HepG2 (cell line): ENCODE results near the gene RAD51AP1. TPM values are rescaled to one million over a fixed set of nuclear protein-coding genes. Genes with fewer than 3 reads are reported as not detected.

Experiments used
- ARID2 ChIP-seq: sonication (generic); formaldehyde crosslinking; IDR thresholded peaks from 2 replicates; pipeline ENCODE4 v1.8.1; 2022; ENCODE audit warnings: mild to moderate bottlenecking, missing genetic modification reagents, borderline replicate concordance
- ARNTL ChIP-seq: sonication (generic); formaldehyde crosslinking; IDR thresholded peaks from 2 replicates; pipeline ENCODE4 v1.4.0; 2020; ENCODE audit warnings: mild to moderate bottlenecking, missing genetic modification reagents
- DNMT1 ChIP-seq: sonication (generic); formaldehyde crosslinking; IDR thresholded peaks from 2 replicates; pipeline ENCODE4 v1.5.1; 2020; ENCODE audit warnings: mild to moderate bottlenecking, missing genetic modification reagents
- ETV6 ChIP-seq: sonication (generic); formaldehyde crosslinking; conservative IDR thresholded peaks from 2 replicates; pipeline ENCODE4 v1.4.0; 2020; ENCODE audit warnings: missing genetic modification reagents
- HNF4A ChIP-seq: sonication (generic); formaldehyde crosslinking; IDR thresholded peaks from 2 replicates; pipeline ENCODE4 v1.4.0; 2020; ENCODE audit warnings: missing genetic modification reagents
- KLF12 ChIP-seq: sonication (generic); formaldehyde crosslinking; IDR thresholded peaks from 2 replicates; pipeline ENCODE4 v1.4.0; 2020; ENCODE audit warnings: missing genetic modification reagents, borderline replicate concordance
- NONO ChIP-seq, 2 experiments: fragments of 450-650 bp in 1 of 2; sonication (generic) in 1 of 2; formaldehyde crosslinking in 1 of 2; IDR thresholded peaks in 1 of 2; conservative IDR thresholded peaks in 1 of 2; 2 replicates each; pipeline versions ENCODE4 v1.6.1 to v1.8.0; 2017 to 2022; ENCODE audit warnings: mild to moderate bottlenecking in 1 of 2, missing genetic modification reagents in 1 of 2, moderate library complexity in 1 of 2
- RBFOX2 ChIP-seq: fragments of 200-400 bp; formaldehyde crosslinking; IDR thresholded peaks from 2 replicates; pipeline ENCODE4 v1.6.1; 2017; ENCODE audit warnings: low read depth, mild to moderate bottlenecking, low read length
- SAP130 ChIP-seq: IDR thresholded peaks from 2 replicates; pipeline ENCODE4 v1.6.1; 2016; ENCODE audit warnings: low read depth
- SMAD1 ChIP-seq: sonication (generic); formaldehyde crosslinking; IDR thresholded peaks from 2 replicates; pipeline ENCODE4 v1.4.0; 2020; ENCODE audit warnings: missing genetic modification reagents, low read depth, mild to moderate bottlenecking, borderline replicate concordance
- SNRNP70 ChIP-seq: fragments of 200-400 bp; formaldehyde crosslinking; IDR thresholded peaks from 2 replicates; pipeline ENCODE4 v1.6.1; 2017; ENCODE audit warnings: mild to moderate bottlenecking, low read depth, low read length, moderate library complexity
- TAF1 ChIP-seq: sonication (generic); formaldehyde crosslinking; IDR thresholded peaks from 2 replicates; pipeline ENCODE4 v1.4.0; 2020; ENCODE audit warnings: missing genetic modification reagents
- TRIM24 ChIP-seq: sonication (generic); formaldehyde crosslinking; IDR thresholded peaks from 2 replicates; pipeline ENCODE4 v1.8.0; 2022; ENCODE audit warnings: mild to moderate bottlenecking, missing genetic modification reagents
- ZEB1 ChIP-seq: IDR thresholded peaks from 2 replicates; pipeline ENCODE4 v1.6.1; 2012; ENCODE audit warnings: mild to moderate bottlenecking, low read depth, inconsistent platforms; ENCODE audit not compliant: insufficient replicate concordance
- ZFP36 ChIP-seq: fragments of 150-350 bp; IDR thresholded peaks from 2 replicates; pipeline ENCODE4 v1.6.1; 2018; ENCODE audit warnings: borderline replicate concordance, low read length, low read depth; ENCODE audit not compliant: partially characterized antibody
- ZFP37 ChIP-seq: sonication (generic); formaldehyde crosslinking; IDR thresholded peaks from 2 replicates; pipeline ENCODE4 v1.4.0; 2020; ENCODE audit warnings: missing genetic modification reagents, borderline replicate concordance
- ZNF232 ChIP-seq: sonication (generic); formaldehyde crosslinking; IDR thresholded peaks from 2 replicates; pipeline ENCODE4 v1.4.0; 2020; ENCODE audit warnings: missing genetic modification reagents, borderline replicate concordance
- ZNF260 ChIP-seq: sonication (generic); formaldehyde crosslinking; IDR thresholded peaks from 2 replicates; pipeline ENCODE4 v1.4.0; 2020; ENCODE audit warnings: missing genetic modification reagents, low read depth, mild to moderate bottlenecking, borderline replicate concordance
- ZNF570 ChIP-seq: sonication (generic); formaldehyde crosslinking; IDR thresholded peaks from 2 replicates; pipeline ENCODE4 v1.4.0; 2020; ENCODE audit warnings: mild to moderate bottlenecking, missing genetic modification reagents, borderline replicate concordance
- ZNF605 ChIP-seq: sonication (generic); formaldehyde crosslinking; IDR thresholded peaks from 2 replicates; pipeline ENCODE4 v1.8.0; 2022; ENCODE audit warnings: mild to moderate bottlenecking, missing genetic modification reagents
- ZNF747 ChIP-seq: sonication (generic); formaldehyde crosslinking; IDR thresholded peaks from 2 replicates; pipeline ENCODE4 v1.8.1; 2023; ENCODE audit warnings: missing genetic modification reagents, mild to moderate bottlenecking, borderline replicate concordance
- ZNF792 ChIP-seq: IDR thresholded peaks from 2 replicates; pipeline ENCODE4 v1.6.1; 2016
- ZSCAN22 ChIP-seq: sonication (generic); formaldehyde crosslinking; IDR thresholded peaks from 2 replicates; pipeline ENCODE4 v1.4.0; 2020; ENCODE audit warnings: mild to moderate bottlenecking, missing genetic modification reagents
- ZZZ3 ChIP-seq: sonication (generic); formaldehyde crosslinking; IDR thresholded peaks from 2 replicates; pipeline ENCODE4 v1.4.0; 2020; ENCODE audit warnings: missing genetic modification reagents, mild to moderate bottlenecking, borderline replicate concordance
- polyA plus RNA-seq, 8 experiments: library from polyadenylated mRNA; depleted of rRNA in 3 of 8; stranded (reverse) in 7 of 8; unstranded in 1 of 8; fragments of >200 nt; fragmentation: Illumina TruSeq in 4 of 8; extraction: Trizol in 4 of 8; gene quantifications; 2 replicates each; pipeline versions ENCODE4 v1.2.1 to v1.2.3, GENCODE V29; 2011 to 2016; ENCODE audit warnings: low read depth in 4 of 8, missing spikeins in 1 of 8, mixed read lengths in 1 of 8; ENCODE audit not compliant: insufficient read depth in 1 of 8
- total RNA-seq, 5 experiments: library from RNA; depleted of rRNA; stranded (reverse); fragments of >200 nt; fragmentation: Illumina TruSeq; extraction: Trizol; gene quantifications; 2 replicates each; pipeline ENCODE4 v1.2.3, GENCODE V29; 2016; ENCODE audit warnings: low read depth in 1 of 5
- TF ChIP-seq, protein P1 (sequence below): IDR thresholded peaks from 2 replicates; pipeline ENCODE4 v1.6.1; 2016; ENCODE audit warnings: low read depth
- TF ChIP-seq, protein P2 (sequence below): sonication (generic); formaldehyde crosslinking; IDR thresholded peaks from 2 replicates; pipeline ENCODE4 v1.8.0; 2022; ENCODE audit warnings: mild to moderate bottlenecking, missing genetic modification reagents, borderline replicate concordance
- TF ChIP-seq, protein P3 (sequence below): sonication (generic); formaldehyde crosslinking; IDR thresholded peaks from 2 replicates; pipeline ENCODE4 v1.4.0; 2020; ENCODE audit warnings: missing genetic modification reagents

Gene RAD51AP1
- total and polyA plus RNA-seq, 2 of the 13 experiments (the other 11 are each of a cell fraction or from before 2014, with no cell fraction given), result 16.6 to 49.3 TPM

DNA sequence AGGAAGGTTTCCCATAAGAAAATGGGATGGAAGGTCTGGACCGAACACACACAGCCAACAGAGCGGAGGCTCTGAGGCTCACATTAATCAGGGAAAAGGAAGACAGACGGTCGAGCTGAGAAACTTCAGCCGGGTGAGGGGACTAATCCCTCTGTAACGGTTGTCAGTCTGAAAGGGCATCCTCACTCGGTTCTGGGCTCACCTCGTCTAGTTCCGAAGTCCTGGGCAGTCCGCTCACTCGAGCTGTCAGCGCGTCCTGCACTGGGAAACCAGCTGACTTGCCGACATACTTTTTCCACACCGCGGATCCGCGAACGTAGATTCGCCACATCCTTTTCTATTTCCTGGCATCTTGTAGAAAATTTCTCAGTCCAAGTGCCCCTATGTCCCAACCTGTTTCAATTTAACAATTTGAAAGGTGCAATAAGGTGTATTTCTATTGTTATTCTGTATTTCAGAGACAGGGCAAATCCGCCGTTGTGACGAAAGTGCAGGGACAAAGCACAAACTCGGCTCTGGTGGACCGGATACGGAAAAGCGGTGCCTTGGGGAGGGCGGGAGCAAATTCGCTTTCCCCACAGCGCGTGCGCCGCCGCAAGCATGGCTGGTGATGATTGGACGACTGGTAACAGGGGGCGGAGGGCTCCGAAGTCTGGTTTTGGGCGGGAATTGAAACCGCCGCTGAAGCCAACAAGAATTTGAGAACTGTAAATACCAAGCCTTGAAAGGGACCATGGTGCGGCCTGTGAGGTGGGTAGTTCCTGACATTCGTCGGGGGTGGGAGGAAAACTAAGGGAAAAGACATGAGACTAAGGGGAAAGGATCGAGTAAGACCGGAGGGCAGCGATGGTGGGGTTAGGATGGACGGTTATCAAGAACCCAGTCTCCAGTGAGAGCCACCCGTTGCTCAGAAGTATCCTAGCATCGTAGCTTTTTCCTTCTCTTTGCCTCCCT lies at the start of gene RAD51AP1 (continued):
- TF ChIP-seq ZFP37 (CRISPR knock-in tag) (no peak), TRIM24 (no peak), ZNF232 (peak; percentile 42; the same call in 1 of the 2 replicates), ZNF260 (no peak), ZSCAN22 (no peak), KLF12 (CRISPR knock-in tag) (peak; percentile 57; the same call in 1 of the 2 replicates), TAF1 (CRISPR knock-in tag) (peak; percentile 75), ZZZ3 (CRISPR knock-in tag) (peak; percentile 82; the same call in 1 of the 2 replicates), SNRNP70 (no peak), NONO (IDR thresholded peaks at IDR 0.05) (no peak), NONO (CRISPR knock-in tag; conservative IDR thresholded peaks at IDR 0.05) (peak; percentile 85), ZFP36 (no peak), RBFOX2 (no peak), ZNF792 (CRISPR knock-in tag) (no peak), SMAD1 (CRISPR knock-in tag) (peak; percentile 28; the same call in 1 of the 2 replicates), ARNTL (CRISPR knock-in tag) (no peak), ZNF747 (CRISPR knock-in tag) (no peak; the same call in 1 of the 2 replicates), ARID2 (CRISPR knock-in tag) (no peak), ZNF570 (CRISPR knock-in tag) (no peak), DNMT1 (CRISPR knock-in tag) (no peak), HNF4A (CRISPR knock-in tag) (peak; percentile 29; the same call in 1 of the 2 replicates), ZEB1 (no peak), SAP130 (CRISPR knock-in tag) (peak; percentile 97), ETV6 (CRISPR knock-in tag) (no peak), ZNF605 (no peak)
- TF ChIP-seq, protein P1, sequence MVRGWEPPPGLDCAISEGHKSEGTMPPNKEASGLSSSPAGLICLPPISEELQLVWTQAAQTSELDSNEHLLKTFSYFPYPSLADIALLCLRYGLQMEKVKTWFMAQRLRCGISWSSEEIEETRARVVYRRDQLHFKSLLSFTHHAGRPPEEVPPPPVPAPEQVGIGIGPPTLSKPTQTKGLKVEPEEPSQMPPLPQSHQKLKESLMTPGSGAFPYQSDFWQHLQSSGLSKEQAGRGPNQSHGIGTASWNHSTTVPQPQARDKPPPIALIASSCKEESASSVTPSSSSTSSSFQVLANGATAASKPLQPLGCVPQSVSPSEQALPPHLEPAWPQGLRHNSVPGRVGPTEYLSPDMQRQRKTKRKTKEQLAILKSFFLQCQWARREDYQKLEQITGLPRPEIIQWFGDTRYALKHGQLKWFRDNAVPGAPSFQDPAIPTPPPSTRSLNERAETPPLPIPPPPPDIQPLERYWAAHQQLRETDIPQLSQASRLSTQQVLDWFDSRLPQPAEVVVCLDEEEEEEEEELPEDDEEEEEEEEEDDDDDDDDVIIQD (CRISPR knock-in tag), result no peak; the same call in 1 of the 2 replicates
- TF ChIP-seq, protein P2, sequence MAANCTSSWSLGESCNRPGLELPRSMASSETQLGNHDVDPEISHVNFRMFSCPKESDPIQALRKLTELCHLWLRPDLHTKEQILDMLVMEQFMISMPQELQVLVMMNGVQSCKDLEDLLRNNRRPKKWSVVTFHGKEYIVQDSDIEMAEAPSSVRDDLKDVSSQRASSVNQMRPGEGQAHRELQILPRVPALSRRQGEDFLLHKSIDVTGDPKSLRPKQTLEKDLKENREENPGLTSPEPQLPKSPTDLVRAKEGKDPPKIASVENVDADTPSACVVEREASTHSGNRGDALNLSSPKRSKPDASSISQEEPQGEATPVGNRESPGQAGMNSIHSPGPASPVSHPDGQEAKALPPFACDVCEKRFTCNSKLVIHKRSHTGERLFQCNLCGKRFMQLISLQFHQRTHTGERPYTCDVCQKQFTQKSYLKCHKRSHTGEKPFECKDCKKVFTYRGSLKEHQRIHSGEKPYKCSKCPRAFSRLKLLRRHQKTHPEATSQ (CRISPR knock-in tag), result no peak
- TF ChIP-seq, protein P3, sequence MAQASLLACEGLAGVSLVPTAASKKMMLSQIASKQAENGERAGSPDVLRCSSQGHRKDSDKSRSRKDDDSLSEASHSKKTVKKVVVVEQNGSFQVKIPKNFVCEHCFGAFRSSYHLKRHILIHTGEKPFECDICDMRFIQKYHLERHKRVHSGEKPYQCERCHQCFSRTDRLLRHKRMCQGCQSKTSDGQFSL (CRISPR knock-in tag), result no peak
